Endodermal cell (in vitro differentiated cells): ENCODE measurements around the gene TTC31. TPM values are rescaled to one million over a fixed set of nuclear protein-coding genes. Genes with fewer than 3 reads are reported as not detected.

Experiments used
- DNase-seq: peaks from one replicate; pipeline ENCODE4 v3.0.0-alpha.2; 2017
- H3K27ac ChIP-seq: 2 replicates; pipeline ENCODE4 v1.5.1; 2013; ENCODE audit warnings: mild to moderate bottlenecking, low read depth, low read length, moderate library complexity
- H3K27me3 ChIP-seq: 2 replicates; pipeline ENCODE4 v1.6.1; 2013; ENCODE audit warnings: mild to moderate bottlenecking, low read length, moderate library complexity; ENCODE audit not compliant: insufficient read depth, control insufficient read depth, poor library complexity, severe bottlenecking
- H3K36me3 ChIP-seq: 2 replicates; pipeline ENCODE4 v1.7.0; 2013; ENCODE audit warnings: mild to moderate bottlenecking, low read length, moderate library complexity; ENCODE audit not compliant: control insufficient read depth, insufficient read depth
- H3K4me1 ChIP-seq: one replicate; pipeline ENCODE4 v1.7.0; 2013; ENCODE audit warnings: low read length; ENCODE audit not compliant: control insufficient read depth, insufficient read depth
- H3K4me3 ChIP-seq: 2 replicates; pipeline ENCODE4 v1.5.1; 2013; ENCODE audit warnings: mild to moderate bottlenecking, low read length, moderate library complexity
- H3K9ac ChIP-seq: 2 replicates; pipeline ENCODE4 v1.6.1; 2013; ENCODE audit warnings: mild to moderate bottlenecking, low read length, moderate library complexity; ENCODE audit not compliant: poor library complexity, severe bottlenecking; ENCODE audit errors: extremely low read depth
- H3K9me3 ChIP-seq: 2 replicates; pipeline ENCODE4 v1.6.1; 2013; ENCODE audit warnings: mild to moderate bottlenecking, low read length, moderate library complexity; ENCODE audit not compliant: control insufficient read depth
- H3K27ac Mint-ChIP-seq: 2 replicates; pipeline ENCODE4 v1.8.0; 2020; ENCODE audit warnings: mixed read lengths
- H3K27me3 Mint-ChIP-seq: 2 replicates; pipeline ENCODE4 v1.8.0; 2021; ENCODE audit warnings: mild to moderate bottlenecking, mixed read lengths; ENCODE audit not compliant: insufficient read depth
- H3K36me3 Mint-ChIP-seq: 2 replicates; pipeline ENCODE4 v1.8.0; 2020; ENCODE audit warnings: low read depth, mixed read lengths
- H3K4me1 Mint-ChIP-seq: 2 replicates; pipeline ENCODE4 v1.8.0; 2020; ENCODE audit warnings: mixed read lengths
- H3K4me3 Mint-ChIP-seq: 2 replicates; pipeline ENCODE4 v1.8.0; 2020; ENCODE audit warnings: mild to moderate bottlenecking, moderate library complexity, mixed read lengths
- H3K9me3 Mint-ChIP-seq: 2 replicates; pipeline ENCODE4 v1.8.0; 2020; ENCODE audit warnings: mild to moderate bottlenecking, mixed read lengths
- WGBS, 2 experiments: methylation state at CpG; one replicate each; pipeline versions ENCODE4 v1.1.5 to v1.1.7; 2013; ENCODE audit warnings: missing lambda C conversion rate in 2 of 2, mixed read lengths in 1 of 2; ENCODE audit not compliant: insufficient coverage in 1 of 2, insufficient read length in 1 of 2; 5-methylcytosine and 5-hydroxymethylcytosine counted together
- total RNA-seq, 2 donors: library from RNA; stranded (reverse); fragmentation: NEBNext Ultra II Directional in 1 of 2; extraction: Animal tissue kit (Norgen Biotek cat#: 25700) in 1 of 2; gene quantifications; 2 replicates in 1 of 2; 3 replicates in 1 of 2; pipeline ENCODE4 v1.2.1, GENCODE V29; 2021
- TF ChIP-seq, protein P1 (sequence below): fragments of 200-600 bp; sonication (generic); conservative IDR thresholded peaks from 2 replicates; pipeline ENCODE4 v1.5.0; 2021; ENCODE audit warnings: antibody characterized with exemption, mild to moderate bottlenecking

TTC31 gene
- total RNA-seq, 2 donors from 2014 or later: 31.5 to 32.4 TPM

DNA sequence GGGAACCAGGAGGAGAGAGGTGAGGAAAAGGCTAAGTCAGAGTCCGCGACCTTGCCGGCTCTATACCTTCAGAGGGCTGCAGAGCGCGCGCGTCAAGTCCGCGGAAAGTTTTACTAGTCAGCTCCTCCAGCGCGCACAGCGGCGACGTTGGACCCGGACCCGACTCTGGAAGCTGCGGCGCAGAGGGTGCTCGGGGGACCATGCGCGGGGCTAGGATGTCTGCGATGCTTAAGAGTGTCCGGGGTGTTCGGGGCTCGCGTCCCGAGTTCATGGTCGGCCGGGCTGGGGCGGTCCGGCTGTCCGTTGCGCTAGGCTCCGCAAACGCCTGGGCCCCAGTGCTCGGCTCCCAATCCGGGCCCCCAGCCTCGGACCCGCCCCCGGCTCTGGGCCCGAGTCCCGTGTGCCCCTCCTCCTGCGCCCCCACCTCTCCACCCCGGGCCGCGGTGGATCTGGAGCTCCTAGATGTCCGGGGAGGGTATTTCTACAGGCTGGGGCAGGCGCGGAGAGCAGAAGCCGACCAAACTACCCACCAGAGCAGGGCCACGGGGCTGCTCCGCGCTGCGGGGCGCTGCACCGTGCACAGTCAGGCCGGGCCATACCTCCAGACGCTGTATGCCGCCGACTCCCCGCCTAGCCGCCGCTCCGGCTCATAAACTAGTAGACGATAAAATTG is 16.5 kb downstream of the TTC31 start, which contains the start of gene LBX2:
LBX2 (minus strand) TSS at position 337 of the 673 bp plus-strand sequence; CDS start at position 271, 66 bp downstream.
- H3K36me3 ChIP-seq: peaks cover under 1% of the 10 kb centered on the region
- H3K4me3 ChIP-seq: peak within 1 kb of the TSS; percentile 75
- H3K27ac Mint-ChIP-seq: no peak within 1 kb of the TSS
- H3K27me3 Mint-ChIP-seq: peaks cover 95% of the 10 kb centered on the region
- H3K9me3 ChIP-seq: no peaks in the 10 kb centered on the region
- H3K27me3 ChIP-seq: peaks cover 89% of the 10 kb centered on the region
- H3K27ac ChIP-seq: no peak within 1 kb of the TSS
- TF ChIP-seq, protein P1, sequence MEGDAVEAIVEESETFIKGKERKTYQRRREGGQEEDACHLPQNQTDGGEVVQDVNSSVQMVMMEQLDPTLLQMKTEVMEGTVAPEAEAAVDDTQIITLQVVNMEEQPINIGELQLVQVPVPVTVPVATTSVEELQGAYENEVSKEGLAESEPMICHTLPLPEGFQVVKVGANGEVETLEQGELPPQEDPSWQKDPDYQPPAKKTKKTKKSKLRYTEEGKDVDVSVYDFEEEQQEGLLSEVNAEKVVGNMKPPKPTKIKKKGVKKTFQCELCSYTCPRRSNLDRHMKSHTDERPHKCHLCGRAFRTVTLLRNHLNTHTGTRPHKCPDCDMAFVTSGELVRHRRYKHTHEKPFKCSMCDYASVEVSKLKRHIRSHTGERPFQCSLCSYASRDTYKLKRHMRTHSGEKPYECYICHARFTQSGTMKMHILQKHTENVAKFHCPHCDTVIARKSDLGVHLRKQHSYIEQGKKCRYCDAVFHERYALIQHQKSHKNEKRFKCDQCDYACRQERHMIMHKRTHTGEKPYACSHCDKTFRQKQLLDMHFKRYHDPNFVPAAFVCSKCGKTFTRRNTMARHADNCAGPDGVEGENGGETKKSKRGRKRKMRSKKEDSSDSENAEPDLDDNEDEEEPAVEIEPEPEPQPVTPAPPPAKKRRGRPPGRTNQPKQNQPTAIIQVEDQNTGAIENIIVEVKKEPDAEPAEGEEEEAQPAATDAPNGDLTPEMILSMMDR: no peak
- H3K4me1 Mint-ChIP-seq: peaks cover 32% of the 10 kb centered on the region
- H3K36me3 Mint-ChIP-seq: peaks cover 3% of the 10 kb centered on the region
- H3K9me3 Mint-ChIP-seq: no peaks in the 10 kb centered on the region
- peak; percentile 84 for DNase-seq
- H3K4me1 ChIP-seq: no peaks in the 10 kb centered on the region
- H3K9ac ChIP-seq: peak within 1 kb of the TSS; percentile 12
- peak within 1 kb of the TSS; percentile 51 for H3K4me3 Mint-ChIP-seq
- 0 to 3% methylated on average over 24 to 65 of the region's 65 CpGs for WGBS, 2 experiments

DNA sequence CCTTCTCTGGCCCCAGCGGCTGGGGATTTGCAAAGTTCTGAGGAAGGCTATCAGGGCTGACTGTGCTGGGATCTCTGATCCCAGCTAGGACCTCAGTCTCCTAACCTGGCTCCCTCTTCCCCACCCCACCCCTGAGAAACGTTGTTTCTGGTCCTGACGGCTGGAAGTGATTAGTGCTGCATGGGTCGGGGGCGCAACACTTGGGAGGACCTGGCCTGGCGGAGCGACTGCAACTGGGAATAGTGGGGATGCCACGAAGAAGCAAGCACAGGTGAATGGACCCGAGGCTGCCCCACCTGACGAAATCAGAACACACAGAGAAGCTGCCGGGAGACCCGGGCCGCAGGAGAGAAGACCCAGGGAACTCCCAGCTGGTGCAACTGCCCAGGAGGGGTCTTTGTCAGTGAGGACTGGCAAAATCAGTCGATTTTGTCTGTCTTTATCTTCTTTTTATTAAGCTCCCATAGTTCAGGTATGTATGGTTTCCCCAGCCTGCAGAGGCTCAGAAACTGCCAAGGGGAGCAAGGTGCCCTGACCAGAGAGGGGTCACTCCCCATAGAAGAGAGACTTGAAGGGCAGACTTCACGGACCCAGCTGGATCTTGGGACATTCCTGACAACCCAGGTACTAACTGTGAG is 17.2 kb downstream of the TTC31 start:
- Histone ChIP-seq H3K27ac (no peak overlapping the region), H3K9me3 (no peaks in the 10 kb centered on the region), H3K27me3 (peaks cover 96% of the 10 kb centered on the region), H3K4me3 (peak overlapping the region; percentile 75), H3K36me3 (peaks cover under 1% of the 10 kb centered on the region), H3K4me1 (no peaks in the 10 kb centered on the region), H3K9ac (no peak overlapping the region)
- no peaks in the 10 kb centered on the region for H3K9me3 Mint-ChIP-seq
- DNase-seq: peak; percentile 50
- TF ChIP-seq, protein P1: no peak
- H3K27ac Mint-ChIP-seq: no peak overlapping the region
- peaks cover 100% of the 10 kb centered on the region for H3K27me3 Mint-ChIP-seq
- H3K36me3 Mint-ChIP-seq: peaks cover 9% of the 10 kb centered on the region
- H3K4me3 Mint-ChIP-seq: peak overlapping the region; percentile 51
- peaks cover 32% of the 10 kb centered on the region for H3K4me1 Mint-ChIP-seq
- WGBS, 2 experiments: 37 to 43% methylated on average over 12 to 15 of the region's 15 CpGs

GRCh38 chr2:74500578-74500946 is 17.7 kb downstream of the TTC31 start:
- Mint-ChIP-seq H3K27ac (no peak overlapping the region), H3K4me1 (peaks cover 32% of the 10 kb centered on the region), H3K36me3 (peaks cover 14% of the 10 kb centered on the region), H3K27me3 (peaks cover 96% of the 10 kb centered on the region), H3K9me3 (no peaks in the 10 kb centered on the region), H3K4me3 (peak overlapping the region; percentile 51)
- Histone ChIP-seq H3K27ac (no peak overlapping the region), H3K9ac (no peak overlapping the region), H3K36me3 (peaks cover 5% of the 10 kb centered on the region), H3K9me3 (no peaks in the 10 kb centered on the region), H3K27me3 (peaks cover 100% of the 10 kb centered on the region), H3K4me1 (no peaks in the 10 kb centered on the region), H3K4me3 (no peak overlapping the region)
- peak; percentile 69 for DNase-seq
- TF ChIP-seq, protein P1: no peak
